ENCODE measurements around the gene RBM19.

RBM19 gene

GRCh38 chr12:113826805-113827538, 139.2 kb downstream of the RBM19 start:
- TF ChIP-seq CTCF (conservative IDR thresholded peaks at IDR 0.05) (no peak), ZFX (IDR thresholded peaks at IDR 0.05) (no peak)
- H3K27ac ChIP-seq, result no peak overlapping the region

GRCh38 chr12:113825705-113826104, 140.4 kb downstream of the RBM19 start:
- H3K27ac ChIP-seq, result no peak overlapping the region
- TF ChIP-seq ZFX (IDR thresholded peaks at IDR 0.05), result no peak
- no peak for TF ChIP-seq CTCF (conservative IDR thresholded peaks at IDR 0.05)

- TF ChIP-seq CTCF (conservative IDR thresholded peaks at IDR 0.05) (no peak), ZFX (IDR thresholded peaks at IDR 0.05) (no peak)
- H3K27ac ChIP-seq, result no peak overlapping the region
These were observed 142.3 kb downstream of the RBM19 start for GRCh38 chr12:113823816-113824215.

- H3K27ac ChIP-seq, result no peak overlapping the region
- no peak for TF ChIP-seq ZFX (IDR thresholded peaks at IDR 0.05)
- TF ChIP-seq CTCF (conservative IDR thresholded peaks at IDR 0.05), result no peak
These were observed 143.1 kb downstream of the RBM19 start for GRCh38 chr12:113823016-113823415.

GRCh38 chr12:113820842-113821241, 145.3 kb downstream of the RBM19 start:
- no peak overlapping the region for H3K27ac ChIP-seq
- TF ChIP-seq ZFX (IDR thresholded peaks at IDR 0.05) (no peak), CTCF (conservative IDR thresholded peaks at IDR 0.05) (no peak)

- TF ChIP-seq ZFX (IDR thresholded peaks at IDR 0.05), result no peak
- no peak for TF ChIP-seq CTCF (conservative IDR thresholded peaks at IDR 0.05)
- H3K27ac ChIP-seq, result no peak overlapping the region
These were observed 145.8 kb downstream of the RBM19 start for GRCh38 chr12:113820309-113820708.

- H3K27ac ChIP-seq, result no peak overlapping the region
- no peak for TF ChIP-seq ZFX (IDR thresholded peaks at IDR 0.05)
- TF ChIP-seq CTCF (conservative IDR thresholded peaks at IDR 0.05), result no peak
These were observed 146.6 kb downstream of the RBM19 start for GRCh38 chr12:113819495-113819894.
